ENCODE measurements around the gene SETD1A. TPM values are rescaled to one million over a fixed set of nuclear protein-coding genes. Genes with fewer than 3 reads are reported as not detected.

SETD1A gene
- total and polyA plus RNA-seq, 9 of the 15 experiments (the other 6 are each of a cell fraction or from before 2014, with no cell fraction given) = 0.08 to 36.0 (median 4.2) TPM

- TF ChIP-seq ELK3 (CRISPR knock-in tag; IDR thresholded peaks at IDR 0.05) (no peak), CREB3 (tag; conservative IDR thresholded peaks at IDR 0.05; ENCODE audit: low read depth) (peak; percentile 88; the same call in 1 of the 2 replicates), POLR2H (tag; IDR thresholded peaks at IDR 0.05; ENCODE audit: low read depth) (peak; percentile 67; the same call in 1 of the 2 replicates), MEIS2 (IDR thresholded peaks at IDR 0.05; ENCODE audit: partially characterized antibody) (peak; percentile 68), ZHX1 (conservative IDR thresholded peaks at IDR 0.05; ENCODE audit: low read length) (peak; percentile 61; the same call in 1 of the 2 replicates), NR3C1 (CRISPR knock-in tag; IDR thresholded peaks at IDR 0.05) (no peak), CREB1 (IDR thresholded peaks at IDR 0.05) (peak; percentile 98), CREB1 (CRISPR knock-in tag; IDR thresholded peaks at IDR 0.05) (peak; percentile 96), ATF7 (IDR thresholded peaks at IDR 0.05) (peak; percentile 68), KDM1A (IDR thresholded peaks at IDR 0.05) (no peak), IRF1 (CRISPR knock-in tag; IDR thresholded peaks at IDR 0.05; ENCODE audit: borderline replicate concordance) (no peak), E2F1 (CRISPR knock-in tag; IDR thresholded peaks at IDR 0.05) (peak; percentile 72), ZNF324 (CRISPR knock-in tag; IDR thresholded peaks at IDR 0.05) (no peak), SPI1 (IDR thresholded peaks at IDR 0.05; ENCODE audit: borderline replicate concordance, low read depth, low read length) (0 out of 2 replicates have a peak, but pooled peaks have one; percentile 55), ZNF766 (CRISPR knock-in tag; conservative IDR thresholded peaks at IDR 0.05) (peak; percentile 97), PBX2 (CRISPR knock-in tag; IDR thresholded peaks at IDR 0.05; ENCODE audit: low read depth) (peak; percentile 68), PBX2 (tag; conservative IDR thresholded peaks at IDR 0.05; ENCODE audit: low read depth) (peak; percentile 76), PYGO2 (tag; IDR thresholded peaks at IDR 0.05) (0 out of 2 replicates have a peak, but pooled peaks have one; percentile 3)
These were observed 35.1 kb upstream of the SETD1A start (continued) for GRCh38 chr16:30922420-30922959.
